NOMO-1 (cell line): ENCODE measurements around the gene VWC2.
A peak's percentile ranks its signal among the peaks of the same experiment; 100 is the strongest.

ENCODE experiments used
- DNase-seq, 2 experiments: peaks; one replicate each; lab custom pipeline; 2025; ENCODE audit not compliant: unreplicated experiment in 2 of 2; lab: John Stamatoyannopoulos, UW

The VWC2 gene

GRCh38 chr7:49927631-49928030 lies 154.2 kb downstream of the VWC2 start:
- DNase-seq, result no peak

DNA sequence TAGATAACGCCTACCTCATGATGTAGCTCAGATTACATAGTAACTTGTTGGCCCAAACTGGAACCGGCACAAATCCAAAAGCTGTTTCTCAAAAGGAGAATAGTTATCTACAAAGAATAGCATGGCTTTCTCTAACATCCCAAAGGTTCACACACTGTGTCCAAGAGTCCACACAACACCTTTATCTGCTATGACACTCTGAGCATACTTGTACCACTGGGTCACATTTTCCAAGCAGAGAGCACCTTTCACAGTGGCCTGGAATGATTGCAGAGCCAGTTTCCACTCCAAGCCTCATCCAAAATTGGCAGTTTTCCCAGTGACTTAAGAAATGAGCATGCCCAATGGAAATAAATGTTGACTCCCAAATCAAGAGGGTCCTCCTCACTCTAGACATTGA lies 155.3 kb downstream of the VWC2 start:
- no peak for DNase-seq

DNA sequence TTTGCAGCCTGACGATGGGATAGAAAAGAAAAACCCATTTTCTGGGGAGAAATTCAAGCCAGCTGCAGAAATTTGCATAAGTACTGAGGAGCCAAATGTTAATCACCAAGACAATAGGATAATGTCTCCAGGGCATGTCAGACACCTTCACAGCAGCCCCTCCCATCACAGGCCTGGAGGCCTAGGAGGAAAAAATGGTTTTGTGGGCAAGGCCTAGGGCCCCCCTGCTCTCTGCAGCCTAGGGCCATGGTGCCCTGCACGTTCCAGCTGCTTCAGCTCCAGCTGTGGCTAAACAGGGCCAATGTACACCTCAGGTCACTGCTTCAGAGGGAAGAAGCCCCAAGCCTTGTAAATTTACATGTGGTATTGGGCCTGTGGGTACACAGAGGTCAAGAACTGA lies 158.2 kb downstream of the VWC2 start:
- DNase-seq, result no peak

GRCh38 chr7:49937608-49938007 lies 164.2 kb downstream of the VWC2 start:
- peak in 1 of 2 experiments; percentile 49 for DNase-seq
